ENCODE data around the gene UBE4A.

DNA sequence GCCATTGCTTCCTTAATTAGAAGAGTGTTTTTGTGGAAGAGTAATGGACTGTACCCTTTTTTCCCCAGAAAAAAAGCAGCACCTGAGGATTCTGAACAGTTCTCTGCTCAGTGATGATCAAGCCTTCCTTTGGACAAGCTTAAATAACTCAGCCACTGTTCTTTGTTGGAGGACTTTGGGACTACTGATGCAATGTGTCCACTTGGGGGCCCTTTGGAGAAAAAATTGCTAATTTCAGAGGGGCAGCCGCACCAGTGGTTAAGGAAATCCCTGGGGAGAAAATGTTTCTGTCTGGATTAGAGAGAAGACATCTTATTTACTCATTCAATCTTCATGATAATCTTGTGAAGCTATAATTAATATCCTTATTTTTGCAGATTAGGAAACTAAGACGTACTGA lies 71.6 kb downstream of the UBE4A start:
- TF ChIP-seq CTCF (IDR thresholded peaks at IDR 0.05; ENCODE audit: borderline replicate concordance, extremely low read depth, low read length, poor library complexity, severe bottlenecking) (no peak), EZH2 (IDR thresholded peaks at IDR 0.05; ENCODE audit: borderline replicate concordance, low read depth, low read length, severe bottlenecking) (no peak)

All from DND-41 (cell line).